Measurements from ENCODE around the gene RFTN1.

Gene RFTN1

GRCh38 chr3:16528581-16528993 is 15.1 kb upstream of the RFTN1 start:
- DNase-seq, result no peak

DNA sequence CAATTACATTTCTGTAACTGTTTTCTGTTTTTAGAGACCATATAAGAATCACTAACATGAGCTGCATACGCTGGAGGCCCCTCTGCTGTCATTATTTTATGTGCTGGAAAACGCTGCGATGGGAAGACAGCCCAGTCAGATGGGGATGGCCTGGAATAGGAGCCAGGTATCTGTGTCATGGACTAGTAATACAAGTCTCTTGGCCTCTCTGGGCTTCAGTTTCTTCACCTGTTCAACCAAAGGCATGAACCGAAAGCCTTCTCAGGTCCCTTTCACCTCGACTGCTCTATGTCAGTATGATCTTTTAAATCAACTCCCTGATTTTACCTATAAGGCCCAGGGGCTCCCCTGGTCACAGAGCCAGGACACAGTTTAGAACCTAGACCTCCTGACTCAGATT is 14.6 kb upstream of the RFTN1 start:
- no peak for DNase-seq

- DNase-seq, result no peak
Measured at GRCh38 chr3:16524196-16524595, 10.7 kb upstream of the RFTN1 start.

DNA sequence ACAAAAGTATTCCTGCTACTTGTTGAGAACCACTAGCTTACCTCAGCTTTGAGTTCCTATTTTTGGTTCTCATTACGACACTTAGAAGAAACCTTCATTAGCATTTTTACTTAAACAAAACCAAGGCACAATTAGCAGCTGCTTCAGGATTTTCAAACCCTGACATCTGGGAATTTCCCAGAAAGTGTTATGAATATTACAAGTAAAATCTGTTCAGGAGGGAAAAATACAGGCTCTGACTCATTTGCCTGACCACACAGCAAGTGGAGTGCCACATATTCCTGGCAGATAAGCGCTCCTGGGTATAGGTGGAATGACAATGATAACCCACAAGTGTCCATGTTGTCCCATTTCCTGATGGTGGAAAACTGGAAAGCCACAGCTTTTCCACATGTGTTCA is 10.3 kb upstream of the RFTN1 start:
- DNase-seq, result no peak

- DNase-seq, result no peak
Measured at GRCh38 chr3:16522834-16523233, 9.3 kb upstream of the RFTN1 start.

GRCh38 chr3:16520970-16521881 is 7.7 kb upstream of the RFTN1 start:
- DNase-seq, result no peak

DNA sequence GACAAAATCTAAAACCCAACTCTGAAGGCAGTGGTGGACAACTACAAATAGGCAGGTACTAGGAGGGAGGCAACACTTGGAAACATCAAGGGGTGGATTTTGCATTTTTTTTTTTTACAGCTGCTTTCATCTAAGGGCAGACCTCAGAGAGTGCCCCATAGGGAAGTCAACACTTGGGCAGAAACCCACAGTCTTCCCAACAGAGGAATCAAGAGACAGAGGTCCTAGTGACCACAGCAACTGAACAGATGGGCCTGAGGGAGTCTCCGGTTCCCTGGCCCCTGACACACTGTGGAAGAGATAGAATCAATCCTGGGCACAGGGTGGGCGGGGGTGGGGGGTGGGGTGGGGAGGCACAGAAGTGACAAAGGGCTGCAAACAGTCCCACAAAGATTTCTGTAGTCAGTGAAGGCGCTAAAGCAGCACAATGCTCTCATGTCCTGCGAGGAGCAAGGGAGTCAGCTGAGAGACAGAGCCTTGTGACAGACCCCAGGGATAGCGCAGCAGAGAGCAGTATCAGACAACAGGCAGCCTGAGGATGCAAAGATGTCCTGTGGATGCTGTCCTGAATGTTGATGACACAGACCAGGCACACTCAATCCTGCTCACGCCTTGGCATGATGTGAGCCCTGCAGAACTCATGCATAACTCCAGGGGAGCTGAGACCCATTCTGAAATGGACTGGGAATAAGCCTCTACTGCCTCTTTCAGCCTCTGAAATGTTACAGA is 6.9 kb upstream of the RFTN1 start:
- no peak for DNase-seq

- no peak for DNase-seq
Measured at GRCh38 chr3:16516695-16517481, 3.4 kb upstream of the RFTN1 start.

DNA sequence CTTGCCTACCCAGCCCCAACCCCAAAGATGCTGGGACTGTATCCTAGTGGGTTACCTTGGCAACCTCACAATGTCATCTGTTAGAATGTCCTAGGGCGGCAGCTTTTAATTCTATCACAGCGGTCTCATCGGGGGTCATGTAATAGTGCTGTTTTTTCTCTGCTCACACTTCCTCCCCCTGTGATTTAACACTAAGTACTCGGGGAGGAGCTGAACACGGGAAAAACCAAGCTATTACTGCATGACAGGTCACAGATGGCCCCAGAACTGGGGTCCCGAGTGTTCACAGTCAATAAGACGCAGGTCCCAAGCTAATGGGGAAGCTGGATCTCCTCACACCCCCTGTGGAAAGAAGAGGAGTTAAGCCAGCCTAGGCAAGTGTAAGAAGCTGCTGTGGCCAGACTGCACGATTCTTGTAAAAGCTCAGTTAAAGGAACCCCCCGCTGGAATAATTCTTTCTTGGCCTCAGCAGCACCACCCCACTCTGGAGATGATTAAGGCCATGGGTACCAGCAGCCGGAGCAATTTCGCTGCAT is 2.5 kb upstream of the RFTN1 start:
- no peak for DNase-seq

DNA sequence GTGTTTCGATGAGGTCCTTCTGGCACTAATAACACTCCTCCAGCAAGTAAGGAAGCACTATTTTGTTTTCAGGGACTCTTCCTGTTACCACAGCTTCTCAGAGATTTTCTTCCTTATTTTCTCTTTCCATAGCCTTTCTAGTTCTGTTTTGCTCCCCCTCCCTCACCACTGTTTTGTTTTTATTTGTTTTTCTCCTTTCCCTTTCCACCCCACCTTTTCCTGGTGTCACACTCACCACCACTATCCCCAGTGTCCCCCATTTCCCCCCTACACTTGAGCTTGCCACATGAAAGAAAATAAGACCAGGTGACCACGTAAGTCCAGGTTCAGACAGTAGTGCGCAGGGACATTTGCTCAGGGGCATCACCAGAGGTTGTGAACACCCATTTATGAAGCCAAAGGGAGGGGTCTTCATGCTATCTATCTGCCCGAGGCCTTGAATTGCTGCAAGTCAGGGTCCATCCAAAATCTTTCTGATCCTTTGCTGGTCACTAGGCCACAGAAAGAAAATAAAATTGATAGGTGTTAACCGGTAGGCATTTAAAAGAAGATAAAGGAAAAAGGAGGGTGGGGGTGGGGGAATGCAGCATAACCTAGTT is 1.4 kb upstream of the RFTN1 start:
- DNase-seq, result no peak

DNA sequence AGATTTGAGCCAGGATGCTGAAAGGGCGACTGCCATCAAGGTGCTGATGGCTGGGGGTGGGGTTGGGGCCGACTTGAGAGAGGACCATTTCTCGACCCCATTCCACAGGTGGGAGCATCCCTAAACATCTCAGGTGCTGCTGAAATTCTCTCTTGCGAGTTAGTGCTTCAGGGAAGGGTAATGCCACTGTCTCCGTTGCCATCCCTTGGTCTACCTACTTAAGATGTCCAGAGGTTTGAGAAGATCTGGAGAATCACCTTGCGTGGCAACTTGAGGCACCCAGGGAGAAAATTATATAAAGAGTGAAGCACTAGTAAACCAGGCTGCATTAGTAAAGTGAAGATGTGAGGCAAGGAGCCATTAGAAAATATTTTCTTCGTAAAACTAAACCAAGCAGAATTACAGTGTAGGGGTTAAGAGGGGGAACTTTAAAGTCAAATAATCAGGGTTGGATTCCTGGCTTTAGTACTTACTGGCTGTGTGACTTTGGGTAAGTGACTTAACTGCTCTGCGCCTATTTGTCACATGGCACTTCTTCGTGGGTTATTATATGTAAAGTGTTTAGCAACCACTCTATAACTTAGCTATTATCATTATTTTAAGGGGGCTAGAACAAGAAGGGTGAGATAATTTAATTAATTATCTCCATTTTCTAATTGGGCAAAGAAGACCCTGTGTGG is 662 bp upstream of the RFTN1 start:
- no peak for DNase-seq

GRCh38 chr3:16512435-16513140 is 911 bp downstream of the RFTN1 start:
- DNase-seq, result no peak

- no peak for DNase-seq
Measured at GRCh38 chr3:16511681-16512434, 1.6 kb downstream of the RFTN1 start.

DNA sequence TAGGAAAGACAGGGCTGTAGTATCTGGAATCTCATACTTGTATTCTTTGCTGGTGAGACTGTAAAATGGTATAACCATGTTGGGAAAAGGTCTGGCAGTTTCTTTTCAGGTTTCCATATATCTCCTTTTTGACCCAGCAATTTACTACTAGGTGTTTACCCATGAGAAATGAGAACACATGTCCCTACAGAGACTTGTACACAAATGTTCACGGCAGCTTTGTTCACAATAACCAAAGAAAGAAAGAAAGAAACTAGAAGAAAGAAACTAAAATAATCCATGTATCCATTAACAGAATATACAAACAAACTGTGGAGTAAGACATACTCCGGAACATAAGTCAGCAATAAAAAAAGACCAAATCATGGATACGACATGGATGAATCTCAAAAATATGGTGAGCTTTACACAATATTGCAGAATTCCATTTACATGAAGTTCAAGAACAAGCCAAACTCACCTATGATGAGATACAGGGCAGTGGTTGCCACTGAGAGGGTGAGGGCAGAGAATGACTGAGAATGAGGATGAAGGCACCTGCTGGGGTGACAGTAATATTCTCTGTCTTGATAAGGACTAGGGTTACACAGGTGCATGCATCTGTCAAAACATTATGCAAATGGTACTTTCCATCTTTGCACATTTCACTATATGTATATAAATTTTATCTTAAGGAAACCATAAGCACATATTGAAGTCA is 2.7 kb downstream of the RFTN1 start:
- no peak for DNase-seq

DNA sequence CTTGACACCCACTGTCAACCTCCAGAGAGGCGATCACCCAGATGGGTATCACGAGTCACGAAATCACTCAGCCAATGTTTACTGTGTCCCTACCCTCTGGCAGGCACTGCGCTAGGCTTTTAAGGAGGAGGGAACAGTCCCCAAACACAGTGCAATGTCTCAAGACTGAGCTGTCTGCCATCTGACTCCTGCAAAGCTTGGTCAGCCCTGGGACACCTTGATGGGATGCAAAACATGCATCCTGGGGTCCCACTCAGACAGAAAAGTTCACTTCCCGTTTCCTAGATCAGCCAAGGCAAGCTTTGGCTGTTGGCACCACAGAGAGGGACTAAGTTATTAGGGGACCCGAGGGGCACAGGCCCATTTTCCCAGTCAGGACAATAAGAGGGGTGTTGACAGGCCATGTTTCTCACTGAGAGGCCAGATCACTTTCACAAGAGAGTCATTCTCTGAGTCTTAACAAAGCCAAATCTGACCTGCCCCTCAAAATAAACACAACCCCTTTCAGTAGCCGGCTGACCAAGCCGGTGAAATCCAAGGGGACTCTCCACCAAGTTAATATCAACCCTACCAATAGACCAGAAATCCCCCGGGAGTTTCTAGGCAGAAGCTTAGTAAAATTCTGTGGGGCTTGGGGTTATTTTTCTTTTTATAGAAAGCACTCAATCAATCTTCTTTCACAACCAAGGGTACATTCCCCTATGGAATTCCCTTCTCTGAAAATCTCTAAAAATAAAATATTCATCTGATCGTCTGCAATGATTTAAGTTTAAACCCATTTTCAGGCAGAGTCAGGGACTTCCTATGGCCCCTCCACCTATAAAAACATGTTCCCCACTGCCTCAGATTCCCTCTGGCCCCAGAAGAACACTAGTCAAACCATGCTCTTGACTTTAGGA is 3.5 kb downstream of the RFTN1 start:
- DNase-seq, result no peak

DNA sequence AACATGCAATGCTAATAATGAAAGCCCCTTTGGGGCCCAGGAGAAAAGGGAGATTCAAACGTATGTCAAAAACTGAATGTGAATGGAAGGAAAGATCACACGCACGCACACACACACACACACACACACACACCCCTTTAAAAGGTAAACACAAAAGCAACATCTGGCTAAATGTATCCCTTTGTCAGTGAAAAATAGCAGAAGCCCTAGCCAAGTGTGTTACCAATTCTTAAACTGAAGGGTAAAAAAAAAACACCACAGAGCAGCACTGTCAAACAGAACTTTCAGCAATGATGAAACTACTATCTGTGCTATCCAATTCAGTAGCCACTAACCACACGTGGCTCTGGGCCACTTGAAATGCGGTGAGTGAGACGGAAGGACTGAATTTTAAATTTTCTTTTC is 4.9 kb downstream of the RFTN1 start:
- DNase-seq, result no peak

- DNase-seq, result no peak
Measured at GRCh38 chr3:16508243-16508578, 5.3 kb downstream of the RFTN1 start.

DNA sequence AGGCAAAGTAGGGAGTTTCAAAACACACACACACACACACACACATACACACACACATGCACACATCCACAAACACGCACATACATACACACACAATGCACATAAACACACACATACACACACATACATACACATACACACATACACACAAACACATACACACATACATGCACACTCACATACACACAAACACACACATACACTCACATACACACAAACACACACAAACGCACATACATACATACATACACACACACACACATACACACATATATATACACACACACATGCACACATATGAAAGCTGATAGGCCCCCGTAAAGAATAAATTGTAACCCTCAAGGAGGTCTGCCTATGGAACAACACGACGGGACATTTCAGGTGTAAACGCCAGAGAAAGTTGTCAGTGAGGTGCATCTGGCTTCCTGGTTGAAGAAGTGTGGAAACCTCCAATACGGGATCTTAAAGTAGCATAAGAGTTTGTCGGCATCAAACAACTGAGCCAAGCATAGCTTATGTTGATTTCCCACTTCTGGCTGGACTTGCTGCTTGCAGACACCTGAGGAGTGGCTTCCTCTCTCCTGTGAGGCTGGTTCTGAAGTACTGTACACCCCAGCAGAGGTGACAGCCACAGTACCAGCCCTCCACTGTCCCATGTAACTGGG is 5.8 kb downstream of the RFTN1 start:
- no peak for DNase-seq
